ENCODE measurements around the gene CRIP3.
"Not testable (repeated sequence)": the region's sequence is repeated elsewhere in the genome, so short reads cannot be mapped to it uniquely, and the experiment has no call there.

CRIP3 gene

DNA sequence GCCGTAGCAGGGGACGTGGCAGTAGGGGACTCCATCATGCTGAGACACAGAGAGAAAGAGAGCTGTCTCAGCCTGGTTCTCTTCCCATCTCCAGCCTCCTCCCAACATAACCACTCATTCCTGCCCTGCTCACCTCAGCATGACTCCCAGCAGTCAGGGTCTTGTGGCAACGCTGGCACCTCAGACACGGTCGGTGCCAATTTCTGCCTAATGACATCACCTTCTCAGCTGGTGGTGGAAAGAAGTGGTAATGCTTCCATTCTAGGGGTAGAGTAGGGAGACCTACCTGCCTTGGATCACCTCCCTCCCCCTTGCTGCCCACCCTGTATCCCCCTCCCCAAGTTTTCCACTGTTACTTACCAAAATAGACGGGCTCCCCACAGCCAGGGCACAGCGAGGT lies 2.5 kb downstream of the CRIP3 start:
- no peak for DNase-seq (ENCODE audit: low spot score)

DNA sequence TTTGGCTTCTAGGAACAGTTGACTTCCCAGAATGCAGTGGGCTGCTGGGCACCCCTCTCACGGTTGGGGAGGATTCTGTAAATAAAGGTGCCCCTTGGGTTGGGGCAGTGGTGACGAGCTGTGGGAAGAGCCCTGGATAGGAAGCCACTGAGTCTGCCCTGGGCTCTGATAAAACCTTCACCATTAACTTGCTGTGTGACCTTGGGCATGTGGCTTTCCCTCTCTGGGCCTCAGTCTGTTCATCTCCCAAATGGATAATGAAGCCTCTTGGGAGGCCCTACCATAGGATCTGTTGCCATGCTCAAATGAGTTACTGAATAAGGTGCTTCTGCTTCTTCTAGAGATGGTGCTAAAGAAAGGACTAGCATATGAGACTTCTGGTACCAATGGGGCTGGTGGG lies 3.7 kb downstream of the CRIP3 start:
- no peak for DNase-seq (ENCODE audit: low spot score)

DNA sequence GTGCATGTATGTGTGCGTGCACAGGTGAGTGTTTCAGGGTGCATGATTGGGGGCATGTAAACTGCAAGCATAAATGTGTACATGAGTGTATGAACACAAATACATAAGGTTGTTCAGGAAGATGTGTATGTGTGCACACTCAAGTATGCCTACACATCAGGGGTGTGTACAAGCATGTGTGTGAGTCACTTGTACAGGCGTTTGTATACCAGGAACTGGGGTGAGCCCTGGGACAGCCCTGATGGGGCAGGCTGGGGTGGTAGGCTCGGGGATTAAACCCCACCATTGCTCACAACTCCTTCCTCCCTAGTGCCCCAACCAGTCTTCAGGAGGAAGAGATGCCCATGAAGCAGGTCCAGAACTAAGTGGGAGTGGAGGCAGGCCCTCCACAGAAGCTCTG lies 4.3 kb downstream of the CRIP3 start:
- no peak for DNase-seq (ENCODE audit: low spot score)

DNA sequence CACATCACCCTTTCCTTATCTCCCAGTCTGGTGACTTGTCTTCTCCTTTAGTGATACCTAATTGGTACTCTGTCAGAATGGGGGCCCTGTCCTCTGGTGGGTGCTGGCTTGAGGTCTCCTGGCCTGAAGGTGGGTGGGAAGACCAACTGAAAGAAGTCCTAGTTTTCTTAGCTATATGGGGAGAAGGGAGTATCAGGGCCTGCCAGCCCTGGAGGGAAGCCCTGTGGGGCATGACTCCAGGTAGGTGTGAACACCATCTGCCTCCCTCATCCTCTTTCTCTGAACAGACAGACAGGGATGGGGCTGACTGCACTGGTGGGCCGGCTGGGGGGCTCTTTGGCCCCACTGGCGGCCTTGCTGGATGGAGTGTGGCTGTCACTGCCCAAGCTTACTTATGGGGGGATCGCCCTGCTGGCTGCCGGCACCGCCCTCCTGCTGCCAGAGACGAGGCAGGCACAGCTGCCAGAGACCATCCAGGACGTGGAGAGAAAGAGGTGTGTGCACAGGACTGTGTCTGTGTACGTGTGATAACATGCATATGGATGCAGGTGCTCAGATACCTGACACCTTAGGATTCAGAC lies 4.8 kb downstream of the CRIP3 start:
- DNase-seq (ENCODE audit: low spot score): no peak

DNA sequence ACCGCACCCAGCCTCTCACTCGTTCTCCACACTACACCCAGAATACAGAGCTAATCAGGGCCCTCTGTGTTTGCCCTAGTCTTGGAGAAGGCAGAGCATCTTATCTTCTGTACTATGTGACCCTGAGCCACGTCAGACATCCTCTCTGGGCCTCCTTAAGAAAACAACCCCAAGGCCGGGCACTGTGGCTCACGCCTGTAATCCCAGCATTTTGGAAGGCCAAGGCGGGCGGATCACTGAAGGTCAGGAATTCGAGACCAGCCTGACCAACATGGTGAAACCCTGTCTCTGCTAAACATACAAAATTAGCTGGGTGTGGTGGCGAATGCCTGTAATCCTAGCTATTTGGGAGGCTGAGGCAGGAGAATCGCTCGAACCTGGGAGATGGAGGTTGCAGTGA lies 5.6 kb downstream of the CRIP3 start:
- not testable (repeated sequence) for DNase-seq (ENCODE audit: low spot score)

DNA sequence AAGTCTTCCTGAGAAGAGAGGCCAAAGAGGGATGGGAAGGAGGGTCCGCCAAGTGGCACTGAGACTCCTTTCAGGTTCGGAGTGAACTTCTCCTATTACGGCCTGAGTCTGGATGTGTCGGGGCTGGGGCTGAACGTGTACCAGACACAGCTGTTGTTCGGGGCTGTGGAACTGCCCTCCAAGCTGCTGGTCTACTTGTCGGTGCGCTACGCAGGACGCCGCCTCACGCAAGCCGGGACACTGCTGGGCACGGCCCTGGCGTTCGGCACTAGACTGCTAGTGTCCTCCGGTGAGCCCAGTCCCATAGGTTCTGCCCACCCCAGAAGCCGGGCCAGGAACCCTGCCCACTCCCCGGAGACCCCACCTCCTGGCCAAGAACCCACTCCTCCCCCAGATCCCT lies 6.5 kb downstream of the CRIP3 start:
- no peak for DNase-seq (ENCODE audit: low spot score)

DNA sequence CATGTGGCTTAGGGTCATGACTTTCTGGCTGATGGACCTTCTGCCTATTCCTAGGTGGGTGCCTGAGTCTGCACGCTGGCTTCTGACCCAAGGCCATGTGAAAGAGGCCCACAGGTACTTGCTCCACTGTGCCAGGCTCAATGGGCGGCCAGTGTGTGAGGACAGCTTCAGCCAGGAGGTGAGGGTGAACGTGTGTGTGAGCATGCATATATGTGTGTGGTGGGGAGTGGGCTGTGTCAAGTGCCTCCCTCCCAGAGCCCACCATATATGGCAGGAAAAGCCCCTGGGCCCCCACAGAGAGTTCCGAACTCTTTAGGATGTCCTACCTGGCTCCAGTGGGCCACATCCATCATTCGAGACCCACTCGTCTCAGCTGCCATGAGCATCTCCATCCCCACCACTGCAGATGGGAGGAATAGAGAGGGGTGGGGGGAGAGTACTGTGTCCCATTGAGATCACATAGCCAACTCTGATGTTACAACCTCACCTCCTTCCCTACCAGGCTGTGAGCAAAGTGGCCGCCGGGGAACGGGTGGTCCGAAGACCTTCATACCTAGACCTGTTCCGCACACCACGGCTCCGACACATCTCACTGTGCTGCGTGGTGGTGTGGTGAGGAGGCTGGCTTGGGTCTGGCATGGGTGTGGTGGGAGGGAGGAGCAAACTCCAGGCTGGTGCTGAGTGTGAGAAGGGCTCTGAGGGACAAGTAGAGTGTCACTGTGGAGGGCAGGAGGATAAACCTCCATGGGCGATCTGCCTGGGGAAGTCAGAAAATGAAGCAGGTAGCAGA lies 7.3 kb downstream of the CRIP3 start:
- no peak for DNase-seq (ENCODE audit: low spot score)

DNA sequence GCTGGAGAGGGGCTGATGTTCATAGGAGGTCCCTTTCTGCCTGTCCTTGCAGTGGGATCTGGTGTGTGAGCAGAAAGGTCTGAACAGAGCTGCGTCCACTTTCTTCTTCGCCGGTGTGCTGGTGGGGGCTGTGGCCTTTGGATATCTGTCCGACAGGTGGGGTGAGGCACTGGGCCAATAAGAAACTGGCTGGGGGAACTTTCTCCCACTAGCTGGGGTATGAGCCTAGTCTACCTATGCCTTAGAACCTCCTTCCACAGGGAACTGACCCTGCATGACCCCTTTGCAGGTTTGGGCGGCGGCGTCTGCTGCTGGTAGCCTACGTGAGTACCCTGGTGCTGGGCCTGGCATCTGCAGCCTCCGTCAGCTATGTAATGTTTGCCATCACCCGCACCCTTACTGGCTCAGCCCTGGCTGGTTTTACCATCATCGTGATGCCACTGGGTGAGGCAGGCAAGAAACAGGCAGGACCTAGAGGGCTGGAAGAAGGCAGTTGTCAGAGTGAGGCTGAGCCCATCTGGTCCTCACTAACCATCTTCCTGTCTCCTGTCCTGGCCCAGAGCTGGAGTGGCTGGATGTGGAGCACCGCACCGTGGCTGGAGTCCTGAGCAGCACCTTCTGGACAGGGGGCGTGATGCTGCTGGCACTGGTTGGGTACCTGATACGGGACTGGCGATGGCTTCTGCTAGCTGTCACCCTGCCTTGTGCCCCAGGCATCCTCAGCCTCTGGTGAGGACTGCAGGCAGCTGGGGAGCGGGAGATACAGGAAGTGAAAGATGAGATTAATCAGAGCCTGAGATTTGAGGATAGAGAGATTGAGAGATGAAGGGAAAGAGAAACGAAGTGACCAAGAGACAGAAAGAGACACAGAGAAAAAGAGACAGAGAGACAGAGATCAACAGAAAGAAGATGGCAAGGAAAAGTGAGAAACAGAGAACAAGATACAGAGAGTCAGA lies 9.0 kb downstream of the CRIP3 start:
- no peak for DNase-seq (ENCODE audit: low spot score)

DNA sequence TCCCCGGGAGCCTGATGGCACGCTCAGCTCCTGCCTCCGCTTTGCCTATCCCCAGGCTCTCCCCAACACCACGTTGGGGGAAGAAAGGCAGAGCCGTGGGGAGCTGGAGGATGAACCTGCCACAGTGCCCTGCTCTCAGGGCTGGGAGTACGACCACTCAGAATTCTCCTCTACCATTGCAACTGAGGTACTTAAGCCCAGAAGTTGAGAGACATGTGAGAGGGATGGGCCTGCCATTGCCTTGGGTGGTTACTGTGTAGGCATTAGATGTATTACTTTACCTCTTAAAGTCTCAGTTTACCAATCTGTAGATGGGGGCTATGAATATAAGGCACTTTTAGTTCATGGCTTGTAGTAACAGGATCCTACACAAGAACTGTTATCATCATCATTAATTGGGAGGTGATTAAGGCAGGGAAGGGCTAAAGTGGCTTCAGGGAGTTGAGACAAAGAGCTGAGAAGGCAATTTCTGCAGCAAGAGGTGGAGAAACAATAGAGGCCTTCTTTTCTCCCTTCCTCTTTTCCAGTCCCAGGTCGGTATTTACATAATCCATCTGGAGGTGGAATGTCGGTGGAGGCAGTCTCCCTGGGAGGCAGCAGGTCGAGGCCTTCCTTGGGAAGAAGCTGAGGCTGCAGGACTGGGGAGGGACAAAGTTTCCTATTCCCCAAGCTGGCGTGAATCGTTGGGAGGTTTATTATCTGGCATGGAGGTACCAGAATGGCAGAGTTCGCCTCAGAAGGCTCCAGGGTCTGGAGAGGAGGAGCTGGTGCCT lies 9.9 kb downstream of the CRIP3 start:
- no peak for DNase-seq (ENCODE audit: low spot score)

DNA sequence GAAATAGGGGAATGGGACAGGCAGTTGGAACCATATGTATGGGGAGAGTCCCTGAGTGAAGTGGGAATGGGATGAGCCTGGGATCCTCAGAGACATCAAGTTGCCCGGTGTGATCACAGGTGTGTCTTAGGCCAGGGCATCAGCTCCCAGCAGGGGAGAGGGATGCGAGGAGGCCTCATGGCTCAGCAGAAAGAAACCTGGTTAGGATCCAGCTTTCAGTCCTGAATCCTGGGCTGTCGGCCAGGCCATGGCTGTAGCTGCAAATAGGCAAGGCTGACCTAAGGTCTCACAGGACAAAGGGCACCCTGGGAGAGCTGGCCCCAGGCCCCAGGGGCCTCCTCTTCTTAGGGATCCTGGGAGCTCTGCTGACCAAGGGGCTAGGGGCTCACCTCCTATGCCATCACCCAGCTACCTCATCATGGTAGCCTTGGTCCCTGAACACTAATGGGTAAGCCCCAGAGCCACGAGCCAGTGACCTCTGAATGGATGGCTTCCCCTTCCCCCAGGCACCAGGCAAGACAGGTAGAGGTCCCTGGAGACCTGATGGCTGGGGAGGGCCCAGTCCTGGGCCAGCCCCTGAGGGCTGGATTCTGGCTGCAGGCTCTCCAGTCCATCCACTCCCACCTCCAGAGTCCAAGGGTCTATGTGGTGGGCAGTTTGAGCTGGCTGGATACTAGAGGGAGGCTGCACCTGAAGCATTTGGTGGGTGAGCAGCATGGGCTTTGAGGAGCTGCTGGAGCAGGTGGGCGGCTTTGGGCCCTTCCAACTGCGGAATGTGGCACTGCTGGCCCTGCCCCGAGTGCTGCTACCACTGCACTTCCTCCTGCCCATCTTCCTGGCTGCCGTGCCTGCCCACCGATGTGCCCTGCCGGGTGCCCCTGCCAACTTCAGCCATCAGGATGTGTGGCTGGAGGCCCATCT lies 10.7 kb downstream of the CRIP3 start, which contains the start of gene SLC22A7:
Gene SLC22A7, plus strand, starts transcription at position 617 of the 921 bp plus-strand sequence. Its CDS starts 99 bp downstream, at position 716.
- no peak for DNase-seq (ENCODE audit: low spot score)

DNA sequence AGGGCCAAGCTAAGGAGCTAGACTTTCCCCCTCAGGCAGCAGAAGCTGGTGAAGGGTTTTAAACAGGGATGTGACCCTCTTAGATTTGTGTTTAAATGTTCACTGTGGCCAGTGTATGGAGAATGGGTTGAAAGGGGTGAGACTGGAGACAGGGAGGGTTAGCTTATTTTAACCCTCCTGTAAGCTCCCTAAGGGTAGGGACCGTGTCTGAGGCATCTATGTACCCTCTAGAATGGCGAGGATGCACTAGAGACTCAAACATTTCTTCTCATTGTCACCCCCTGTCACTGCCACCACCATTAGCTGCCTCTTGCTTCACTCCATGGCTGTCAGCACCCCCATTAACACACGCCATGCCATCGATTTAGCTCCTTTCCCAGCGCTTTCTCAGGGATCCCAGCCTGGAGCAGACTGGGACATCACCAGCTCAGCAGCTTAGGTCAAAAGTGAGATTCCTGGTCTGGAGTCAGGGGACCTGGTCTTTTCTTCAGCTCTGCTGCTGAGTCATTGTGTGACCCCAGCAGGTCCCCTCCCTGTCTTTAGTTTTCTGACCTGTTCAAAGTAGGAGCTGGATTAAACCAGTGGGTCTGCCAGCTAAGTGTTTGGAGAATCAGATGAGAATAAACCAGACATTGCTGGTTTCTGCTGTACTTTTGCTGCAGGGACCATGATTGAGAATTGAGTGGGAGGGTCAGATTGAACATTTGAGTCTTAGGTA lies 11.7 kb downstream of the CRIP3 start:
- DNase-seq (ENCODE audit: low spot score): no peak

DNA sequence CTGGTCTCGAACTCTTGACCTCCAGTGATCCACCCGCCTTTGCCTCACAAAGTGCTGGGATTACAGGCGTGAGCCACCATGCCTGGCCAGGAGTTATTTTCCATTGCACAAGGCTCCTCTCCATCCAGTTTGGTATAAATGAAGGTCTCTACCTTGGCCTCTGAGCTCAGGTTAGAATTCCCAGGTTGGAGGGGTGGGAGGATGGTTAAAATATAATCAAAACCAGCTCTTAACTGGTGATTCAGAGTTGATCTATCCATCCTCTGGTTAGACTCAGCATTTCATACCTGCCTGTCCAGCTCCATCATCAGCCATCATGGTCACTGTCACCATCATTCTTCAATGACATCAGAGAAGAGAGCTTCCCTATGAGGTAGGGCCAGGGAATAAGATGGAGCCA lies 13.2 kb downstream of the CRIP3 start:
- DNase-seq (ENCODE audit: low spot score): no peak

DNA sequence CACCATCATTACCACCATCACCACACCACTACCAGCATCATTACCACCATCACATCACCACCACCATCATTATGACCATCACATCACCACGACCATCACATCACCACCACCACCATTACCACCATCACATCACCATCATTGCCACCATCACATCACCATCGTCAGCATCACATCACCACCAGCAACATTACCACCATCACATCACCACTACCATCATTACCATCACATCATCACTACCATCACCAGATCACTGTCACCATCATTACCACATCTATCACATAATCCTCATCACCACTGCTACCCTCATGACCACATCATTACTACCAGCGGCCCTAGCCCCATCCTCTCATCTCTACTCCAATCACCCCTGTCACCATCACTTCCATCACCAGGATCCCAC lies 14.1 kb downstream of the CRIP3 start:
- no peak for DNase-seq (ENCODE audit: low spot score)

DNA sequence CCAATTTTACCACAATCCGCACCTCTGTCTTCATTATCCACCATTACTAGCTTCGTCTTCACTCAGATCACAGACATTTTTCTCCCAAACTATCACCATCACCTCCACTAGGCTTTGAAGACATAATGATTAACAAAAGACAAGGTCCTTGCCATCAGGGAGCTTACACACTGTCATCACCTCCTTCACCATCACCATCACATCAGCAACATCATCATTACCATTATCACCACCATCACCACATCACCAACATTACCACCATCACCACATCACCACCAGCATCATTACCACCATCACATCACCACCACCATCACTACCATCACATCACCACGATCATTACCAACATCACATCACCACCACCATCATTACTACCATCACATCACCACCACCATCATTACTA lies 14.9 kb downstream of the CRIP3 start:
- DNase-seq (ENCODE audit: low spot score): no peak

DNA sequence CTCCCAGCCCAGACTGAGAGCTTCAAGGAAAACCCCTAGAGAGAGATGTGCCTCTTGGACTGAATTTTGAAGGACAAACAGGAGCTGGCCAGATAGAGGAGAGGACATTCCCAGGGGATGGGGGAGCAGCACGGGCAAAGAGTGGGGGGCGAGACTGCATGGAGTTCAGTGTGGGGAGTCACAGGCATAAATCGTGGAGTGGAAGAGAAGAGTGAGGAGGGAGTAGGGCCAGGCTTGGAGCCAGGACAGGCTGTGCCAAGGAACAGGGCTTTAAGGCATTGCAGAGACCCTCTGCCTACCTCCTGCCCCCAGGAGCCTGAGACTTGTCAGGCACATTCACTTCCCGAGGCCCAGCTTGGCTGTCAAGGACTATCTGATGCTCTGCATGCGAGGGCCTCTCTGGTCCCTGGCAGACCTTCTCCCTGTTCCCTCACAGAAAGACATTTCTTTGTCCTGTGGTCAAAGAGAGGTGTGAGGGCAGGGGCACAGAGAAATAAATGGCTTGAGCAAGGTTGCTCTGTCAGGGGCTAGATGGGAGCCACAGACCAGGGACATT lies 15.8 kb downstream of the CRIP3 start:
- DNase-seq (ENCODE audit: low spot score): no peak

DNA sequence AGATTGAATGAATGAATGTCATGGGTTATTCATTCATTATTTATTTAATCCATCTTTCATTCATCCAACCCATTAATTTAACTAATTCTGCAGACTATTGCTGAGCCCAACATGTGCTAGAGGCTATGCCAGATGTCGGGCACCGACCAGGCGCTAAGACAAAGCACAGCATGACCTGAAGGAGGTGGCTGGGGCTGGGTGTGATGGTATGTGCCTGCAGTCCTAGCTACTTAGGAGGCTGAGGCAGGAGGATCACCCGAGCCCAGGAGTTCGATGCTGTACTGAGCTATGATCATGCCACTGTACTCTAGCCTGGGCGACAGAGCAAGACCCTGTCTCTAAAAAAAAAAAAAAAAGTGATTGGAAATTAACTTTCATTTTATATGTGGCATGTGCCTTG lies 16.3 kb downstream of the CRIP3 start:
- no peak for DNase-seq (ENCODE audit: low spot score)

DNA sequence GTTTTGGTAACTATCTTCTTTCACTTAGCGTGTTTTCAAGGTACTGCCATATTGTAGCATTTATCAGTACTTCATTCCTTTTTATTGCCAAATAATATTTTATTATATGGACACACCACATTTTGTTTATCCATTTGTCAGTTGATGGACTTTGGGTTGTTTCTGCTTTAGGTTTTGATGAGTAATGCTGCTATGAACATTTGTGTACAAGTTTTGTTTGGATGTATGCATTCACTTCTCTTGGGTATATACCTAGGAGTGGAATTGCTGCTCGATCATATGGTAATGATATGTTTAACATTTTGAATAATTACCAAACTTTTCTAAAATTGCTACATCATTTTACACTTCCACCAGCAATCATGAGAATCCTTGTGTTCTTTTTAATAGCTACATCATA lies 16.9 kb downstream of the CRIP3 start:
- no peak for DNase-seq (ENCODE audit: low spot score)

DNA sequence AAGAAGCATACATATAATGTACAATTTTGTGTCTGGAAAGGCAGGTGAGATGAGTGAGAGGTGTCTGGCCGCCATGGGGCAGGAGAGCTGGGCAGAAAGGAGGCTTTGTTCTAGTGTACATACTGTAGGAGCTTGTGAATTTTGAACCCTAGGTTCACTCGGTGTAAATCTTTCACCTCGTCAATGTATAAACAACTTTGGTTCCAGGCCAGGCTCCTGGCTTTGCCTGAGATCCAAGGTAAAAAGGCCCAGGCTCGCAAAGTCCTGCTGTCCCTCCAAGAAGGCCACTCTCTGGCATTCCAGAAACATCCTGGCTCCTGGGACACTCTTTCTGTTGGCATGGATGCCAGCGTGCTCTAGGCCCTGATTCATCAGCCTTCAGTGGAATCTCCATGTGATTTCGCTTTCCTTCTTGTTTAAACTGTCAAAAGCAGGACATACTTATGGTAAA lies 17.7 kb downstream of the CRIP3 start:
- DNase-seq (ENCODE audit: low spot score): no peak

DNA sequence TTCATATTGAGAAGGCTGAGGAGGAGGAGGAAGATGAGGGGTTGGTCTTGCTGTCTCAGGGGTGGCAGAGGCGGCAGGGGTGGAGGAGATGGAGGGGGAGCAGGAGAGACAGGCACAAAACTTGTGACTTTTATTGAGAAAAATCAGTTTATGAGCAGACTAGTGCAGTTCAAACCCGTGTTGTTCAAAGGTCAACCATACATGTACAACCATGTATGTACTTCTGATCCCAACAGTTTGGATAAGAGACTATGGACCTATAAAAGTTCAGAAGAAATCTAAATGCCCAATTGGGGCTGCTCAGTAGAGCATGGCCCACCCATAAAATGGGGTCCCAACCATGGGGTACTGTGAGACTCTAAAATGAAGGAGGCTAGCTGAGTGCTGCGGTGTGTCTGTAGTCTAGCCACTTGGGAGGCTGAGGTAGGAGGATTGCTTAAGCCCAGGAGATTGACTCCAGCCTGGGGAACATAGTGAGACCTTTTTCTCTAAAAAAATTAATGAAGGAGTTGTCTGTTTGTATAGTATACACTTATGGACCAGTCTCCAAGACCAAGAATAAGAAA lies 18.2 kb downstream of the CRIP3 start:
- DNase-seq (ENCODE audit: low spot score): no peak
